ENCODE data around the gene NPY4R.
"Not testable (repeated sequence)": the region's sequence is repeated elsewhere in the genome, so short reads cannot be mapped to it uniquely, and the experiment has no call there.

Gene NPY4R

DNA sequence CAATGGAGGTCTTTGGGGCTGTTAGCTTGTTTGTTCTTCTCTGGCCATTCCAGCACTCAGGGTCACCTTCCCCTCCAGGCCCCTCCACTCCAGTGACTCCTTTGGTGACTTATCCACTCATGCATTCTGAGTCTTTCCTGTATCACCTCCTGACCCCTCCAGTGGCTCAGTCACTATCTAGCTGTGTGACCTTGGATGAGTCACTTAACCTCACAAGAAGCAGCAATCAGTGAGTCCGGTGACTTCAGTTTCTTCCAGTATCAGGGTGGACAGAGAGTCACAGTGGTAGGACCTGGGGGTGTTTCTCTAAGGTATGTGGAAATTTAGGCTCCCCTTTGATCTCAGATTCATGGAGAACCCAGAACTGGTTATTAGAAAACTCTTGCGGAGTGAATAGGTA, 9.8 kb downstream of the NPY4R start:
- DNase-seq: not testable (repeated sequence)

GRCh38 chr10:46451365-46451764, 14.4 kb downstream of the NPY4R start:
- not testable (repeated sequence) for DNase-seq

DNA sequence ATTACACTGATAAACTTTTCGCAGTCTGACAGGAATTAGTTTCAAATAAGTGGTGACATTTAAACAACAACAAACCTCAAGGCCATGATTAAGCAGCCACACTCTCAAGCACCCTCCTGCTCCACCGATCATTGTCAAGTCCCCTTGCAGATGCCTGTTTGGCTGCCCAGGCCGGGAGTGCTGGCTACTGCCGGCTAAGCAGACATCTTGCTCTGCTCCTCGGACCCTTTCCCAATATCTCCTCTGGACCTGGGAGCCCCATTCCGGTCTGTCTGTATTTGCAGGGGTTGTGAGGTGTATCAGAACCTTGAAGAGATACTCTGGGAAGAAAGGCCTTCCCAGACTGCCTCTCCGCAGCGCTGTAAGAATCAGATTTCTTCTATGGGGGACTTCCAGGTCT, 14.9 kb downstream of the NPY4R start:
- not testable (repeated sequence) for DNase-seq

DNA sequence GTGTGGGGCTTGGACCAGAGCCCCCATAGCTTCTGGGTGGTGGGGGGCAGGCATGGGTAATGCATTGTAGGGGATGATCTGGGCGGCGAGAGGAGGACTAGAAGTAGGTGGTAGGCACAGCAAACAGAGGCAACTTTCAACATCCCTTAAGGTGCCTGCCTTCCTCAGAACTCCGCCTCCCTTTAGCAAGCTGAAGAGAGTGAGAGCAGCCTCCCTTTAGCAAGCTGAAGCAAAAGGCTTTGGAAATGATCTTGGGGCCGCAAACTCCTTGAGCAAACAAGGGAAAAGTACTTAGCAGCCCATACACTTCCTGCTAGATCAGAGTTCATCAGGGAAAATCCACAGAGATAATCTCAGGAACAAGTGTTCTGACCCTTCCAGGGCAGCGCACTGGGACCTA, 18.3 kb downstream of the NPY4R start:
- DNase-seq: not testable (repeated sequence)

DNA sequence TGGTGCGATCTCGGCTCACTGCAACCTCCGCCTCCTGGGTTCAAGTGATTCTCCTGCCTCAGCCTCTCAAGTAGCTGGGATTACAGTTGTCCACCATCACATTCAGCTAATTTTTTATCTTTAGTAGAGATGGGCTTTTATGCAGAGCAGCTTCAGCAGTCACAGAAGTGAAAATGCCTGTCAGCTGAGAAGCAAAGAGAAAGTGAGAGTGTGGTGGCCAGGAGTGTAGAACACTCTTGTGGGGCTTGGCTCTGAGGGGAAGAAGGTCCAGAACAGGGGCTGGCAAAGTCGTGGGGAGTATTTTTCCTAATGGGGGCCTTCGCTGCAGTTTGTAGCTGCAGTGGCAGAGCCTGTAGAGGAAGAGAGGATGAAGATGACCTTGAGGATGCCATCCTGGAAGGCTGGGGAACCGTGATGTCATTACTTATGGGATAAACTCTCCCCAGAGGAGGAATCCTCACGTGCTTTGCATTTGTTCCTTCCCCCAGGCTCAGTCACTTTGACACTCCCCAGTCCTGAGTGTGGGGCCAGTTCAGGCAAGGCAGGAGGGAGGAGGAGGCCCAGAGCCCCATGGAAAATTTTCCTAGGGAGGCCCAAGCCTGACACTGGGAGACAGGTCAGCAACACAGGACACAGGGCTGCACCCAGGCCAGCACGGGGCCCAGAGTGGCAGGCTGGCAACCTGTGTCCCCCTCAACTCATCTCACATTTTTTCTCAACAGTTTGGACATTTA, 20.2 kb downstream of the NPY4R start:
- not testable (repeated sequence) for DNase-seq

DNA sequence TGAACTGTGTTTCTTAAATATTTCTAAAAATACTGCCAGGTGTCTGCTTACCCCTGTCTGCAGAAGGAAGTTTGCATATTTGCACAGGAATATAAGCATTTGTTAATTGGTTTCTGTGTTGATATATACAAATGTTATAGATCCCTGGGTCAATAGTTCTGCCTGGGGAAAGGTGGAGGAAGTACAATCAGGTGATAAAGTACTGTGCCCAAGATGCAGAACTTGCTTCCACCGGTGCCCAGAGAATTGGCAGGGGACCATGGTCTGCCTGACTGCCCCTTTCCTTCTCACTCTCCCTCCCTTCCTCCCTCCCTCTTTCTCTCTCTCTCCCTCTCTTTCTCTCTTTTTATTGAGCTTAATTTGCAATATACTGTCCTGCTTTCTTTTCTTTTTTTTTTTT, 22.3 kb downstream of the NPY4R start:
- not testable (repeated sequence) for DNase-seq

- DNase-seq: not testable (repeated sequence)
Observed at GRCh38 chr10:46442706-46443275, 23.0 kb downstream of the NPY4R start.

GRCh38 chr10:46441837-46442278, 23.9 kb downstream of the NPY4R start:
- DNase-seq: not testable (repeated sequence)

- not testable (repeated sequence) for DNase-seq
Observed at GRCh38 chr10:46440942-46441341, 24.8 kb downstream of the NPY4R start.

DNA sequence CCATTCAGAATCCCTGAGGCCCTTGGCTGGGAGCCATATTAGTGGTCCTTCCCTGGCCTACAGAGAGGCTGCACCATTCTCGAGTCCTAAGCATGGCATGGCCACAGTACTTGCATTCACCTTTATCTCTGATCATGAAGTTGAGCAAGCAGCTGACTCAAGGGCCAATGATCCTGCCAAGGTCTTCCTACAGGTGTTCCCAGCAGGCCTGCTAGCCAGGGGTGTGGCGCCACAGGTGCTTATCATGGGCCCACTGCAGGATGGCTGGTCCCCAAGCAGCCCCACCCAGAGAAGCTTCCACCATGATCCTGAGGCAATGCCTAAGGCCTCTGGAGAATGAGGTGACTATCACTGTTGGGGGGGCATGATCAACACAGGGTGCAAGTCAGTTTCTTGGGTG, 42.2 kb downstream of the NPY4R start:
- not testable (repeated sequence) for DNase-seq

DNA sequence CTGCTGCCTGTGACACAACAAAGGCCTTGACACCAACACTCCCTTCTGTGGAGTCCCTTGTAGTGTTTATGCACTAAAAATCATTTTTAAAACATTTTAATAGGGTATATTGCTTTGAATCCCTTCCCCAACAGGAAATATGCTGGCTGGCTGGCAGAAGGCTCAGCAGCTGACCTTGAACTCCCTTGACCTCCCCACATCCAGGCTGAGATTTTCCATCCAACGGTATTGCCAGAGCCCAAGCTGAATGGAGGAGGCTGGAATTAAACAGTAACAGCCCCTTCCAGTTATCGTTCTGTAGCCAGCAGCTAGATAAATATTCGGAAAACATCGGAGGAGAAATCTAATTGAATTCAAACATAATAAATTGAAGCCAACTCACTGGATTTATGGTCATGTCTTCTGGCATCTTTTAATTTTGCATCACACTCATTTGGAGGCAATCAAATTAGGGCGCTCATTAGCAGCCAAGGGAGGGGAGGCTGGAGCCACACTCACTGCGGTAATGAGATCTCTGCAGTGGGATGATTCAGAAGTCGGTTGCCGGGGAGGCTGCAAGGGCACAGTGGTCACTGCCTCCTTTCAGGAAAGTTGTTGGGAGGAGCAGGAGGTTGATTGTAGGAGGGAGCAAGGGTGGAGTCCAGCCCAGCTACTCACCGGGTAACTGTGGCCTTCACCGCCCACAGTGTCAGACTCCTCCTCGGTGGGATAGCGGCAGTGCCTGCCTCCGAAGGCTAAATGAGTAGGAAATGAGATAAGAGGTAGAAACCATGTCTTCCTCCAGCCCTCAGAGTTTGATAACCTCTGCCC, 46.0 kb downstream of the NPY4R start:
- not testable (repeated sequence) for DNase-seq

DNA sequence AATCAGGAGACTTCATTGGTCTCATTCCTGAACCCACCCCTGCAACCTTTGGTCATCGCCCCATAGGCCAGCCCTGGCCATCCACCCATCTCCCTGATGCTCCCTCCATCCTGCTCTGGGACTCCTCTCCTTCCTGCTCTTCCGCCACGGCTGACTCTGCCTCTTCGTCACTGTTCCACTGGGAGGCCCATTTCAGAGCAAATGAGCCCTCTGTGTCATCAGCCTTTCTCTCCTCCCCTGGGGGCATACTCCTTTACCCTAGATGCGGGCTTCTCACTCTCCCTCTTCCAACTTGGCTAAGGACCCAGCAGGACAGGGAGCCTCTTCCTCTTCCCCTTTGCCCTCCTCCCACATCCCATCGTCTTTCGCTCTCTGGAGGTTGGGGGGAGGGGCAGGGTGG, 47.5 kb downstream of the NPY4R start:
- not testable (repeated sequence) for DNase-seq

GRCh38 chr10:46415291-46415690, 50.5 kb downstream of the NPY4R start:
- not testable (repeated sequence) for DNase-seq

DNA sequence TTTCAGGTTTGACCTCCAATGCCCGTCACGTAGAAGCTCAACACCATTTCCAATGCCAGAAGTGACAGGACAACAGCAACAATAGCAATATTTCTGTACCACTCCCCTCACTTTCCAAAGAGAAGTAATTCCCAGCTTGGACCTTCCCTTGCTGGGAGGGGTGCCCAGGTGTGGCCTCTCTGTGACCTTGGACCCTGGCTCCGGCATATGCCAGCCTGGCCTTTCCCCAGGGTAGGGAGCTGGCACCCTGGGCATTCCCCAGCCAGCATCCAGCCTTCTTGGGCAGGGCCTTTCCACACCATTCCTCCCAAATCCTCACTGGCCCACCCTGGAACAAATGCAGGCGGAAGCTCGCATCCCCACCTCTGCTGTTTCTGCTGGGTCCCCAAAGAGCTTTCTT, 53.1 kb downstream of the NPY4R start:
- not testable (repeated sequence) for DNase-seq

- DNase-seq: not testable (repeated sequence)
Observed at GRCh38 chr10:46411123-46411522, 54.6 kb downstream of the NPY4R start.
